Measurements from ENCODE around the gene PKNOX2. TPM values are rescaled to one million over a fixed set of nuclear protein-coding genes. Genes with fewer than 3 reads are reported as not detected.

PKNOX2 gene
- total RNA-seq, 1 donor from 2014 or later, result 21.5 TPM

DNA sequence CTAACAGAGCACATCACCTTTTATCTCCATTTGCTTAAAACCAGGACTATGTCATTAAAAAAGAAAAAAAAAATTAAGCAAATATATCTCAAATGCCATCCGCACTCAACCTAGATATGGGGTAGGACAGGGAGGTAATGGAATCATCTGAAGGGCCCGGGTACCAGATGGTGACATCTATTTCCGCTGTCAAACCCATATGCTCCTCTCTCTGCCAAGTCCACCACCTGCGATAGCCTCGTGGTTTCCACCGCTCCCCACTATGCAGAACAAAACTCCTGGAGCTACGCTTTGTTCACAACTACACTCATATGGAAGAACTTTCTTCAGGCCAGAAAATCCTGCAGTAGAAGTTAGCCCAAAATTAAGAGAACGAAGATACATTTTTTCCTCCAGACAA lies 300.1 kb downstream of the PKNOX2 start:
- no peak overlapping the region for H3K27ac Mint-ChIP-seq (ENCODE audit: unreplicated experiment)
- no peak overlapping the region for H3K4me3 Mint-ChIP-seq
- H3K27me3 Mint-ChIP-seq (ENCODE audit: low read depth), result no peaks in the 10 kb centered on the region
- H3K4me1 Mint-ChIP-seq, result peaks cover 8% of the 10 kb centered on the region
- H3K36me3 Mint-ChIP-seq (ENCODE audit: low read depth), result no peaks in the 10 kb centered on the region
- DNase-seq (ENCODE audit: low read depth, low spot score), result no peak
- H3K9me3 Mint-ChIP-seq, result no peaks in the 10 kb centered on the region
- no peak for TF ChIP-seq CTCF (conservative IDR thresholded peaks at IDR 0.05)

DNA sequence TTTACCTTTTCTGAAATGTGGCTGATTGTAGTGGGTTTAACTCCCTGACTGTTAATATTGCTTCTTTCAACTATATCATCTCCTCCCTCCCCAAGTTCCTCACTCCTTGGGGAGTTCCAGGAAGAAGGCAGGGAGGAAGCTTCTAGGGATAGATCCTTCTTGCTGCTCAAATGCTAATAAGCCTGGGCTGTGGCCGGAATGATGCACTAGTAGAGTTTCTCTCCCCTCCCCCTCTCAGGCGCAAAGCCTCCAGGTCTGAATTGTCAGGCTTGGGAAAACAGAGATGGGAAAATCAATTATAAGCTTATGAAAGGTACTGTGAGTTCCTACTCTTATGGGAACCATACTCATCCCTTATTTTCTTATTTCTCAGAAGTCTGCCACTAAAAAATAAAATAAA lies 300.7 kb downstream of the PKNOX2 start:
- Mint-ChIP-seq H3K27ac (ENCODE audit: unreplicated experiment) (no peak overlapping the region), H3K27me3 (ENCODE audit: low read depth) (no peaks in the 10 kb centered on the region), H3K36me3 (ENCODE audit: low read depth) (no peaks in the 10 kb centered on the region), H3K4me1 (peaks cover 8% of the 10 kb centered on the region), H3K9me3 (no peaks in the 10 kb centered on the region), H3K4me3 (no peak overlapping the region)
- no peak for TF ChIP-seq CTCF (conservative IDR thresholded peaks at IDR 0.05)
- DNase-seq (ENCODE audit: low read depth, low spot score), result no peak

DNA sequence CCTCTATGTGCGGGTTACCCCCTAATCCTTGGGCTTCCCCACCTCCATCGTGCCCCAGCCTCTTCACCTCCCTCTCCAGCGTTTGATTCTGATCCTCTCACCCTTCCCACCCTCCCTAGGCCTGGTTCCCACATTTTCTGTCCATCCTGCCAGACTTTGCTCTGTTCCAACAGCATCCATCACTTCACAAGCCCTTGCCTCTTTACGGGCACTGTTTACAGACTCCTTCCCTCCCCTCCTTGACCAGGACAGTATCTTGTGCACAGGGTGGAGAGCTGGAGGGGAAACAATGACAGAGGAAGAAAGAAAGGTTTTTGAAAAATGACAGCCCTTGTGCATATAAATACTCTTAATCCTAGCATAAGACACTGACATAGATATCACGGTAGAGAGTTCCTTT lies 301.1 kb downstream of the PKNOX2 start:
- Mint-ChIP-seq H3K27me3 (ENCODE audit: low read depth) (no peaks in the 10 kb centered on the region), H3K27ac (ENCODE audit: unreplicated experiment) (no peak overlapping the region), H3K36me3 (ENCODE audit: low read depth) (no peaks in the 10 kb centered on the region), H3K9me3 (no peaks in the 10 kb centered on the region), H3K4me3 (no peak overlapping the region), H3K4me1 (peaks cover 8% of the 10 kb centered on the region)
- no peak for TF ChIP-seq CTCF (conservative IDR thresholded peaks at IDR 0.05)
- DNase-seq (ENCODE audit: low read depth, low spot score), result no peak

GRCh38 chr11:125468025-125468424 lies 303.5 kb downstream of the PKNOX2 start:
- H3K36me3 Mint-ChIP-seq (ENCODE audit: low read depth), result no peaks in the 10 kb centered on the region

DNA sequence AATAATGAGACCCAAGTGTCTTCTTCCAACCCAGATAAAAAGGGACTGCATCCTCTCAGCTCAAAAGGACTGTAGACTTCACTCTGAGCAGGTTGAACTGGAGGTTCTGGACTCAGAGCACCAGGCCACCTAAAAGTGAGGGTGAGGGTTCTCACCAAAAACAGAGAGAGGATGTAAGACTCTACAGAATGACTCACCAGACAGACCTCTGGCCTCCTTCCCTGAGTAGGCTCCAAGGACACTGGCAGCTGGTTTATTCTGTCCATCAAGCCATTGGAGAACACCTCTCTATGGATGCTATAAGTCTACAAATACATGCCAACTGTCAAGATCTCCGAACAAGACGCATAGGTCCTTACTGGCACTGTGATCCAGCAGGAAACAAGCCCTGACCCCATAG lies 304.3 kb downstream of the PKNOX2 start:
- Mint-ChIP-seq H3K4me1 (peaks cover 8% of the 10 kb centered on the region), H3K27ac (ENCODE audit: unreplicated experiment) (no peak overlapping the region), H3K36me3 (ENCODE audit: low read depth) (no peaks in the 10 kb centered on the region), H3K27me3 (ENCODE audit: low read depth) (no peaks in the 10 kb centered on the region), H3K9me3 (no peaks in the 10 kb centered on the region), H3K4me3 (no peak overlapping the region)
- no peak for TF ChIP-seq CTCF (conservative IDR thresholded peaks at IDR 0.05)
- no peak for DNase-seq (ENCODE audit: low read depth, low spot score)

More at GRCh38 chr11:125468025-125468424, 303.5 kb downstream of the PKNOX2 start:
- Mint-ChIP-seq H3K9me3 (no peaks in the 10 kb centered on the region), H3K27ac (ENCODE audit: unreplicated experiment) (no peak overlapping the region), H3K27me3 (ENCODE audit: low read depth) (no peaks in the 10 kb centered on the region), H3K4me3 (no peak overlapping the region), H3K4me1 (peaks cover 8% of the 10 kb centered on the region)
- no peak for DNase-seq (ENCODE audit: low read depth, low spot score)
- TF ChIP-seq CTCF (conservative IDR thresholded peaks at IDR 0.05), result no peak

- no peak overlapping the region for H3K4me3 Mint-ChIP-seq
- H3K36me3 Mint-ChIP-seq (ENCODE audit: low read depth), result peaks cover 3% of the 10 kb centered on the region
- H3K9me3 Mint-ChIP-seq, result no peaks in the 10 kb centered on the region
- DNase-seq (ENCODE audit: low read depth, low spot score), result no peak
- peaks cover 6% of the 10 kb centered on the region for H3K4me1 Mint-ChIP-seq
- H3K27me3 Mint-ChIP-seq (ENCODE audit: low read depth), result no peaks in the 10 kb centered on the region
- TF ChIP-seq CTCF (conservative IDR thresholded peaks at IDR 0.05), result no peak
- no peak overlapping the region for H3K27ac Mint-ChIP-seq (ENCODE audit: unreplicated experiment)
These were observed 305.8 kb downstream of the PKNOX2 start for GRCh38 chr11:125470355-125470754.
